Activated T-cell treated with anti-CD3 and anti-CD28 coated beads for 24 hours (primary cell): ENCODE results near the gene TMEM219.
"Not testable (repeated sequence)": the region's sequence is repeated elsewhere in the genome, so short reads cannot be mapped to it uniquely, and the experiment has no call there.

Experiments used
- DNase-seq: peaks from one replicate; pipeline ENCODE4 v3.0.0-alpha.2; 2020; ENCODE audit warnings: low read depth

The TMEM219 gene

DNA sequence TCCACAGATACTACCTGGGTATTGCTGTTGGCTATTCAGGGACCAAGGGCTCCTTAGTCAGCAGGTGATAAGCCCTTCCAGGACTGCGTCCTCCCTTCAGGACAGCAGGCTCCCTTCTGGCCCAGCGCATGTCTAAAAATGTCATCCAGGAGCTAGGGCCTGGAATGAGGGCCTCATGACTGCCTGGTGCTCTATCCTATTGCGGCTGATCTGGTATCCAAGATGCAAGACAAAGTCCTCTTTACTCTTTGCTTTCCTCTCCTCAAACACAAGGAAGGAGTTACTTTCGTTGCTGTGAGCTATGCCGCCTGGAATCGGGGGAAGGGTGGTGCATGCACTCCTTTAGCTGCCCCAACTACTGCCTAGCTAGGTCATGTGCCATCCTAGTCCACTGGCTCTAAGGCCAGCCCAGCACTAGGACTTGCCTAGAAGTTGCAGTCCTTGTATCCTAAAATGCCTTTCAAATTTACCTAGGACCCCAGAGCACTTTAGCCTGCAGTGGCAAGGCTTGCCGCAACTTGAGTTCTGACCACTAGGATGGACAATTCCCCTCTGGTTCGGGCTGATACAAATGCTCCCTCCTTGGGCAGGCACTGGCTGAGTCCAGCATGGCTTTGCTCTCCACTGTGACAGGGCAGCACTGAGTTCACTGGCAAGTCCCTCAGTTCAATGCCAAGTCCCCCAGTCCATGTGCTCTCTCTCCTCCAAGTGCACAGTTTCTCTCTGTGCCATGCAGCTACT lies 10.1 kb upstream of the TMEM219 start:
- no peak for DNase-seq

DNA sequence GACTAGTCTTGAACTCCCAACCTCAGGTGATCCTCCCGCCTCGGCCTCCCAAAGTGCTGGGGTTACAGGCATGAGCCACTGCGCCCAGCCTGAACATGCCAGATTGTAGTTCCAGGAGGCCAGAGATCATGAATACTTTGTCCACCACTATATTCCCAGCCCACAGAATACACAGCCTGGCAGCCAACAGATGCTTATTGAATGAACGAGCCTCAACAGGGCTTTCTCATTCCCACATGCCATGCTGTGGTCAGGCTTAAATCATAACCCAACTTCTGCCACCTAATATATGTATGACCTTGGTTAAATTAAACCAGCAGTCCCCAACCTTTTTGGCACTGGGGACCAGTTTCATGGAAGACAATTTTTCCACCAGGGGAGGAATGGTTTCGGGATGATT lies 3.1 kb upstream of the TMEM219 start:
- no peak for DNase-seq

DNA sequence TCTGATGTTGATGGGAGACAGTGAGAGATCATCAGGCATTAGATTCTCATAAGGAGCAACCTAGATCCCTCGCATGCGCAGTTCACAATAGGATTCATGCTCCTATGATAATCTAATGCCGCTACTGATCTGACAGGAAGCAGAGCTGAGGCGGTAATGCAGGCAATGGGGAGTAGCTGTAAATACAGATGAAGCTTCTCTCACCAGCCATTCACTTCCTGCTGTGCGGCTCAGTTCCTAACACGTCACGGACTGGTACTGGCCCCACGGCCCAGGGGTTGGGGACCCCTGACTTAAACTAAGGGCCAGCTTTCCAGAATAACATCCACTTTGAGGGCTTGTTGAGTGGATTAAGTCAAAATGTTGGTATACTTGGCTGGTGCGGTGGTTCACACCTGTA lies 2.6 kb upstream of the TMEM219 start:
- no peak for DNase-seq

DNA sequence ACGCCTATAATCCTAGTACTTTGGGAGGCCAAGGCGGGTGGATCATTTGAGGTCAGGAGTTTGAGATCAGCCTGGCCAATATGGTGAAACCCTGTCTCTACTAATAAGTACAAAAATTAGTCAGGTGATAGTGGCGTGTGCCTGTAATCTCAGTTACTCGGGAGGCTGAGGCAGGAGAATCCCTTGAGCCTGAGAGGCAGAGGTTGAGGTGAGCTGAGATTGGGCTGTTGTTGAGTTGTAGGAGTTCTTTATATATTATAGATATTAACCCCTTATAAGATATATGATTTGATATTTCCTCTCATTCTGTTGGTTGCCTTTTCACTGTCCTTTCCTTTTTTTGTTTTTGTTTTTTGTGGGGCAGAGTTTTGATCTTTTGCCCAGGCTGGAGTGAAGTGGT lies 2.1 kb upstream of the TMEM219 start:
- DNase-seq = not testable (repeated sequence)

DNA sequence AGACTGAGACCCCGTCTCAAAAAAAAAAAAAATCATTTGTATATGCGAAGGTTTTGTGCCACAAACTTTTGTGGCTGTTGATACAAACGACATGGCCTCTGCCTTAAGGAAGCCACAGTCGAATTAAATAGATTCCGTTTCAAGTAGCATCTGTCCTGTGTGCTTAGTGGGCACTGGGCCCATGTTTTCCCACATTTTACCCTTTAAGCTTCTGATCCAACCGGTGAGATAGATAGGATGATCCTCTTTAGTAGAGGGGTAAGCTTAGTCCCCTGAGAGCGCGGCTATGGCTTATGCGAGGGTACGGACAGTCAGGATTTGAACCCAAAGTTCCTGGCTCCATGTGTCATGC lies 776 bp upstream of the TMEM219 start:
- no peak for DNase-seq

- DNase-seq = no peak
Measured at GRCh38 chr16:29962344-29962994, 590 bp downstream of the TMEM219 start.

GRCh38 chr16:29963021-29963743 lies 1.3 kb downstream of the TMEM219 start:
- DNase-seq = no peak

GRCh38 chr16:29968205-29968604 lies 6.3 kb downstream of the TMEM219 start:
- DNase-seq = no peak

DNA sequence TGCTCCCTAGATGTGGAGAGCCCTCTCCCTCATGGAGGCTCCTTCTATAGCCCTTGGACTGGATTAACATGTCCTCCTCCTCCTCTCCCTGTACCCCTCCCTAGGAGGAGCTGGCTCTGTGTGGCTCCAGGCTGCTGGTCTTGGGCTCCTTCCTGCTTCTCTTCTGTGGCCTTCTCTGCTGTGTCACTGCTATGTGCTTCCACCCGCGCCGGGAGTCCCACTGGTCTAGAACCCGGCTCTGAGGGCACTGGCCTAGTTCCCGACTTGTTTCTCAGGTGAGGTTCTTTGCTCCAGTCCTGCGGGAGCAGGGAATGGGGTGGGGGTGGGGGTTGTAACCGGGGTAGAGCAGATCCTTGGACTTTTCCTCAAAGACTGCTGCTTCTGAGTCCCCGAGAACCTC lies 9.4 kb downstream of the TMEM219 start:
- no peak for DNase-seq

- no peak for DNase-seq
Measured at GRCh38 chr16:29972500-29972899, 10.6 kb downstream of the TMEM219 start.

DNA sequence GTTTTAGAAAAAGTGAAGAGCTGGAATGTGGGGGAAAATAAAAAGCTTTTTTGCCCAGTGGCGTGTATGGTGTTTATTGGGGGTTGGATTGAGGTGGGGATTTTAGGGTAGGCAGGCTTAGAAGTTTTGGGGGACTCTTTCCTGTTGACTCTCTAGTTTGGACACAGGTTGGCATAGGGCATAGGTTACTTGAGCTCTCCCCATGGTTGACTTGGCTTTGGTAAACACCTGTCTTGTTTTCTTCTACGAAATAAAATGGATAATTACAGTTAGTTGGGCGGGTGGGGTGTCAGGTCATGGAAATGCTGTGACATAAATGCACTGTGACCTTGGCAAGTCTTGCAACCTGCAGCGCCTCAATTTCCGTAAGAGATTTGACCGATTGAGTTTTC lies 11.1 kb downstream of the TMEM219 start:
- DNase-seq = no peak

GRCh38 chr16:29973384-29974246 lies 11.7 kb downstream of the TMEM219 start, which contains the start of gene TAOK2:
TSS of gene TAOK2 (plus strand) at chr16:29973868. CDS start at chr16:29977773, 3,905 bp downstream.
- DNase-seq = peak; percentile 95

- no peak for DNase-seq
Measured at GRCh38 chr16:29974291-29975133, 12.6 kb downstream of the TMEM219 start.

- no peak for DNase-seq
Measured at GRCh38 chr16:29975134-29975538, 13.3 kb downstream of the TMEM219 start.

- no peak for DNase-seq
Measured at GRCh38 chr16:29975811-29976511, 14.1 kb downstream of the TMEM219 start.

- DNase-seq = no peak
Measured at GRCh38 chr16:29977063-29977825, 15.4 kb downstream of the TMEM219 start.

GRCh38 chr16:29978081-29978480 lies 16.2 kb downstream of the TMEM219 start:
- no peak for DNase-seq

DNA sequence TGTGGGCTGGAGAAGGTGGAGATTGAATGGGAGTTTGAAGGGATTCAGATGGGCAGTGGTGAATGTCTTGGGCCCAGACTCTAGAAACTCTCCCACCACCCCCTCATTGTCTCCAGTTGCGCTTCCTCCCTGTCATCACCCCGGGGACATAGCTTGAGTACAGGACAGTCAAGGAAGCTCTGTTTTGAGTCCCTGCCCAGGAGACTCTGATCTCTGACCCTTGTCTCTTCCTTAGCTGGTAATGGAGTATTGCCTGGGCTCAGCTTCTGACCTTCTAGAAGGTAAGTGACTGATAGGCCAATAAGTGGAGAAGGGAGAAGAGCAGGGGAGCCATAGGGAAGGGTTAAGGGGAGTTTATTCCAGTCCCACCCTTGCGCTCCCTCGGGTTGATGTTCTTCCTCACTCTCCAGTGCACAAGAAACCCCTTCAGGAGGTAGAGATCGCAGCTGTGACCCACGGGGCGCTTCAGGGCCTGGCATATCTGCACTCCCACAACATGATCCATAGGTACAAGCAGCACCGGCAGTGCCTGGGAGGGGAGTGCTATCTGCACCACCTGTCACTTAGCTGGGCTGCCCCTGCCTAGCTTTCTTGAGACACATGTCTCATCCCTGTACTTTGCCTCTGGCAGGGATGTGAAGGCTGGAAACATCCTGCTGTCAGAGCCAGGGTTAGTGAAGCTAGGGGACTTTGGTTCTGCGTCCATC lies 16.8 kb downstream of the TMEM219 start:
- no peak for DNase-seq
